Loucy (cell line): ENCODE results near the gene SYNE3.

Experiments used
- H2AFZ ChIP-seq: fragments of 200-600 bp; sonication (generic); 2 replicates; pipeline ENCODE4 v1.6.0; 2016; ENCODE audit warnings: antibody characterized with exemption, mild to moderate bottlenecking, low read length, moderate library complexity
- H3F3A ChIP-seq: fragments of 200-600 bp; 2 replicates; pipeline ENCODE4 v1.6.0; 2016; ENCODE audit warnings: antibody characterized with exemption, low read depth, mild to moderate bottlenecking
- H3K27me3 ChIP-seq: fragments of 200-600 bp; sonication (generic); 2 replicates; pipeline ENCODE4 v1.6.1; 2014; ENCODE audit warnings: low read length, mild to moderate bottlenecking; ENCODE audit not compliant: insufficient read depth, poor library complexity, severe bottlenecking
- H3K36me3 ChIP-seq: fragments of 200-600 bp; sonication (generic); 2 replicates; pipeline ENCODE4 v1.6.1; 2016; ENCODE audit warnings: low read length; ENCODE audit not compliant: insufficient read depth
- H3K4me1 ChIP-seq: fragments of 200-600 bp; sonication (generic); 2 replicates; pipeline ENCODE4 v1.5.1; 2014; ENCODE audit warnings: low read length, mild to moderate bottlenecking; ENCODE audit not compliant: insufficient read depth, poor library complexity, severe bottlenecking
- H3K4me2 ChIP-seq: fragments of 200-600 bp; sonication (generic); 2 replicates; pipeline ENCODE4 v1.6.0; 2014; ENCODE audit warnings: antibody characterized with exemption, low read length, low read depth, mild to moderate bottlenecking; ENCODE audit not compliant: poor library complexity, severe bottlenecking
- H3K4me3 ChIP-seq: fragments of 200-600 bp; sonication (generic); 2 replicates; pipeline ENCODE4 v1.5.1; 2014; ENCODE audit warnings: low read length, mild to moderate bottlenecking, mixed read lengths; ENCODE audit not compliant: poor library complexity, severe bottlenecking
- H3K79me2 ChIP-seq: fragments of 200-600 bp; sonication (generic); 2 replicates; pipeline ENCODE4 v1.6.1; 2014; ENCODE audit warnings: low read length; ENCODE audit not compliant: insufficient read depth
- H3K9ac ChIP-seq: fragments of 200-600 bp; sonication (generic); 2 replicates; pipeline ENCODE4 v1.6.0; 2014; ENCODE audit warnings: mild to moderate bottlenecking, low read depth, low read length, moderate library complexity; ENCODE audit not compliant: poor library complexity, severe bottlenecking
- H3K9me2 ChIP-seq: fragments of 200-600 bp; sonication (generic); replicated peaks from 2 replicates; pipeline ENCODE4 v1.6.1; 2016; ENCODE audit warnings: low read depth, low read length, mixed read lengths
- H3K9me3 ChIP-seq: fragments of 200-600 bp; sonication (generic); 2 replicates; pipeline ENCODE4 v1.6.1; 2014; ENCODE audit warnings: mild to moderate bottlenecking, antibody characterized with exemption, low read length, low read depth; ENCODE audit not compliant: insufficient read depth
- H4K20me1 ChIP-seq: fragments of 200-600 bp; sonication (generic); 2 replicates; pipeline ENCODE4 v1.6.0; 2014; ENCODE audit warnings: antibody characterized with exemption, low read length, mild to moderate bottlenecking; ENCODE audit not compliant: insufficient read depth, poor library complexity, severe bottlenecking
- CTCF ChIP-seq: fragments of 200-600 bp; sonication (generic); conservative IDR thresholded peaks from 2 replicates; pipeline ENCODE4 v1.5.1; 2014; ENCODE audit warnings: mild to moderate bottlenecking, antibody characterized with exemption, low read length
- EZH2phosphoT487 ChIP-seq: fragments of 200-600 bp; IDR thresholded peaks from 2 replicates; pipeline ENCODE4 v1.6.1; 2018; ENCODE audit warnings: antibody characterized with exemption, mild to moderate bottlenecking, moderate library complexity, borderline replicate concordance

Gene SYNE3

GRCh38 chr14:95493503-95493902, 22.9 kb downstream of the SYNE3 start:
- Histone ChIP-seq H3K27me3 (no peaks in the 10 kb centered on the region), H3K9ac (no peak overlapping the region), H4K20me1 (no peaks in the 10 kb centered on the region), H3K4me3 (no peak overlapping the region), H3F3A (no peaks in the 10 kb centered on the region), H3K9me2 (no peaks in the 10 kb centered on the region), H3K4me2 (no peak overlapping the region), H3K4me1 (peaks cover 19% of the 10 kb centered on the region), H3K36me3 (no peaks in the 10 kb centered on the region), H3K9me3 (0 out of 2 replicates have a peak, but pooled peaks cover 4% of the 10 kb centered on the region), H3K79me2 (no peaks in the 10 kb centered on the region), H2AFZ (no peak overlapping the region)
- TF ChIP-seq CTCF, result no peak
- no peak for TF ChIP-seq EZH2phosphoT487

- TF ChIP-seq CTCF (no peak), EZH2phosphoT487 (no peak)
- H3K9ac ChIP-seq, result no peak overlapping the region
- H3K4me1 ChIP-seq, result peaks cover 19% of the 10 kb centered on the region
- no peaks in the 10 kb centered on the region for H3K79me2 ChIP-seq
- no peaks in the 10 kb centered on the region for H3K36me3 ChIP-seq
- no peaks in the 10 kb centered on the region for H3K9me2 ChIP-seq
- H4K20me1 ChIP-seq, result no peaks in the 10 kb centered on the region
- H3K9me3 ChIP-seq, result 0 out of 2 replicates have a peak, but pooled peaks cover 4% of the 10 kb centered on the region
- H3F3A ChIP-seq, result no peaks in the 10 kb centered on the region
- H3K4me3 ChIP-seq, result no peak overlapping the region
- no peaks in the 10 kb centered on the region for H3K27me3 ChIP-seq
- no peak overlapping the region for H3K4me2 ChIP-seq
- no peak overlapping the region for H2AFZ ChIP-seq
Observed at GRCh38 chr14:95491936-95492608, 24.4 kb downstream of the SYNE3 start.

- H3K4me2 ChIP-seq, result no peak overlapping the region
- H3K9ac ChIP-seq, result no peak overlapping the region
- no peaks in the 10 kb centered on the region for H4K20me1 ChIP-seq
- no peaks in the 10 kb centered on the region for H3K79me2 ChIP-seq
- no peak overlapping the region for H2AFZ ChIP-seq
- H3K36me3 ChIP-seq, result no peaks in the 10 kb centered on the region
- no peak overlapping the region for H3K4me3 ChIP-seq
- H3K27me3 ChIP-seq, result no peaks in the 10 kb centered on the region
- H3K9me3 ChIP-seq, result 0 out of 2 replicates have a peak, but pooled peaks cover 4% of the 10 kb centered on the region
- H3F3A ChIP-seq, result no peaks in the 10 kb centered on the region
- no peaks in the 10 kb centered on the region for H3K9me2 ChIP-seq
- H3K4me1 ChIP-seq, result peaks cover 9% of the 10 kb centered on the region
- TF ChIP-seq CTCF, result no peak
- TF ChIP-seq EZH2phosphoT487, result no peak
Observed at GRCh38 chr14:95490727-95491451, 25.6 kb downstream of the SYNE3 start.
